Upper lobe of left lung (tissue), 4 donors: ENCODE measurements around the gene SCG3.

ENCODE experiments used
- CTCF ChIP-seq, 6 experiments: fragments of 450-650 bp in 4 of 6; fragments of 200-600 bp in 2 of 6; sonication (generic) in 2 of 6; IDR thresholded peaks; one replicate each; pipeline ENCODE4 v1.5.1; 2016 to 2019; ENCODE audit warnings: antibody characterized with exemption in 6 of 6
- POLR2A ChIP-seq, 4 donors: fragments of 450-650 bp; IDR thresholded peaks; one replicate each; pipeline ENCODE4 v1.5.1; 2016 to 2017; ENCODE audit warnings: antibody characterized with exemption in 4 of 4, mild to moderate bottlenecking in 2 of 4
- POLR2AphosphoS5 ChIP-seq, 2 donors: sonication (generic); formaldehyde crosslinking; IDR thresholded peaks; one replicate each; pipeline ENCODE4 v1.5.1; 2017; ENCODE audit warnings: antibody characterized with exemption in 2 of 2

- TF ChIP-seq CTCF (IDR thresholded peaks at IDR 0.05), result no peak
- TF ChIP-seq POLR2A (IDR thresholded peaks at IDR 0.05), result no peak
- TF ChIP-seq POLR2AphosphoS5 (IDR thresholded peaks at IDR 0.05), result peak; percentile 42 to 58
Observed at GRCh38 chr15:51768018-51768417, 86.7 kb downstream of the SCG3 start.
